ENCODE data around the gene PLEK. TPM values are rescaled to one million over a fixed set of nuclear protein-coding genes. Genes with fewer than 3 reads are reported as not detected.

The PLEK gene
- total and polyA plus RNA-seq, 10 of the 15 experiments (the other 5 are each of a cell fraction or from before 2014, with no cell fraction given), result 229 to 804 (median 362) TPM

DNA sequence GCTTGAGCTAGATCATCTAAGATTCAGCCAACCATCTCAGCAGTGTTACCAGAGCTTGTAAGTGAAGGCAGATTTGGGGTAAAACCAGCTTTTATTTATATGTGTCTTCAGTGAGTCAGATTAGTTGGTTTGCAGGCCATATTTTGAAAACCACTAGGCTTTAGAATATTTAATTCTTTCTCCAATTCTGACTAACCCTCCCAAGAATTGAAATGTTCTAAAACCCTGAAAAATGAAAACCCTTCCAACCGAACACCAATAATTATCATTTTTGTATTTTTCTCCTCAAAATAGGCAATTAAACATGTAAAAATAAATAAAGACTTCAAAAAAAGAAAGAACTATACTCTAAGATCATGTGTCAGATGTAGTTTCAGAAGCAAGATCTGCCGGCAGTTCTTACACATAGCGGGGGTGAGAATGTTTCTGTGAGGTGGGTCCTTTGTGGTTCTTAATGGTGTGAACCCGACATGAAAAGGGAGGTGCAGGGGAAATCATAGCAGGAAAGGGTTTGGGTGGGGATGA lies 14.2 kb downstream of the PLEK start (continued):
- TF ChIP-seq SUPT20H (IDR thresholded peaks at IDR 0.05; ENCODE audit: borderline replicate concordance, control insufficient read depth, low read depth, low read length) (no peak), IKZF2 (IDR thresholded peaks at IDR 0.05) (peak; percentile 82 to 83), CHD2 (IDR thresholded peaks at IDR 0.05; ENCODE audit: borderline replicate concordance, low read depth, low read length) (no peak), POU2F2 (IDR thresholded peaks at IDR 0.05; ENCODE audit: borderline replicate concordance, low read depth, low read length) (0 out of 3 replicates have a peak, but pooled peaks have one; percentile 6), CBX3 (IDR thresholded peaks at IDR 0.05; ENCODE audit: borderline replicate concordance, low read depth) (no peak), BMI1 (IDR thresholded peaks at IDR 0.05; ENCODE audit: borderline replicate concordance) (peak; percentile 60; the same call in 1 of the 2 replicates), MEF2A (IDR thresholded peaks at IDR 0.05; ENCODE audit: insufficient read depth, low read depth, low read length) (0 out of 2 replicates have a peak, but pooled peaks have one; percentile 47), ZBED1 (IDR thresholded peaks at IDR 0.05; ENCODE audit: borderline replicate concordance) (peak; percentile 56; the same call in 1 of the 2 replicates), EED (IDR thresholded peaks at IDR 0.05; ENCODE audit: low read depth) (peak; percentile 38; the same call in 1 of the 2 replicates), ATF7 (IDR thresholded peaks at IDR 0.05; ENCODE audit: low read depth) (peak; percentile 40), NR2C1 (IDR thresholded peaks at IDR 0.05) (no peak), POLR2AphosphoS2 (IDR thresholded peaks at IDR 0.05; ENCODE audit: low read depth, low read length) (no peak)
- TF ChIP-seq, protein P1, sequence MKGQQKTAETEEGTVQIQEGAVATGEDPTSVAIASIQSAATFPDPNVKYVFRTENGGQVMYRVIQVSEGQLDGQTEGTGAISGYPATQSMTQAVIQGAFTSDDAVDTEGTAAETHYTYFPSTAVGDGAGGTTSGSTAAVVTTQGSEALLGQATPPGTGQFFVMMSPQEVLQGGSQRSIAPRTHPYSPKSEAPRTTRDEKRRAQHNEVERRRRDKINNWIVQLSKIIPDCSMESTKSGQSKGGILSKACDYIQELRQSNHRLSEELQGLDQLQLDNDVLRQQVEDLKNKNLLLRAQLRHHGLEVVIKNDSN (IDR thresholded peaks at IDR 0.05; ENCODE audit: borderline replicate concordance, extremely low read length, insufficient read depth, low read depth, low read length), result no peak
- TF ChIP-seq, protein P2, sequence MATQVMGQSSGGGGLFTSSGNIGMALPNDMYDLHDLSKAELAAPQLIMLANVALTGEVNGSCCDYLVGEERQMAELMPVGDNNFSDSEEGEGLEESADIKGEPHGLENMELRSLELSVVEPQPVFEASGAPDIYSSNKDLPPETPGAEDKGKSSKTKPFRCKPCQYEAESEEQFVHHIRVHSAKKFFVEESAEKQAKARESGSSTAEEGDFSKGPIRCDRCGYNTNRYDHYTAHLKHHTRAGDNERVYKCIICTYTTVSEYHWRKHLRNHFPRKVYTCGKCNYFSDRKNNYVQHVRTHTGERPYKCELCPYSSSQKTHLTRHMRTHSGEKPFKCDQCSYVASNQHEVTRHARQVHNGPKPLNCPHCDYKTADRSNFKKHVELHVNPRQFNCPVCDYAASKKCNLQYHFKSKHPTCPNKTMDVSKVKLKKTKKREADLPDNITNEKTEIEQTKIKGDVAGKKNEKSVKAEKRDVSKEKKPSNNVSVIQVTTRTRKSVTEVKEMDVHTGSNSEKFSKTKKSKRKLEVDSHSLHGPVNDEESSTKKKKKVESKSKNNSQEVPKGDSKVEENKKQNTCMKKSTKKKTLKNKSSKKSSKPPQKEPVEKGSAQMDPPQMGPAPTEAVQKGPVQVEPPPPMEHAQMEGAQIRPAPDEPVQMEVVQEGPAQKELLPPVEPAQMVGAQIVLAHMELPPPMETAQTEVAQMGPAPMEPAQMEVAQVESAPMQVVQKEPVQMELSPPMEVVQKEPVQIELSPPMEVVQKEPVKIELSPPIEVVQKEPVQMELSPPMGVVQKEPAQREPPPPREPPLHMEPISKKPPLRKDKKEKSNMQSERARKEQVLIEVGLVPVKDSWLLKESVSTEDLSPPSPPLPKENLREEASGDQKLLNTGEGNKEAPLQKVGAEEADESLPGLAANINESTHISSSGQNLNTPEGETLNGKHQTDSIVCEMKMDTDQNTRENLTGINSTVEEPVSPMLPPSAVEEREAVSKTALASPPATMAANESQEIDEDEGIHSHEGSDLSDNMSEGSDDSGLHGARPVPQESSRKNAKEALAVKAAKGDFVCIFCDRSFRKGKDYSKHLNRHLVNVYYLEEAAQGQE (IDR thresholded peaks at IDR 0.05; ENCODE audit: low read depth, low read length), result no peak
- TF ChIP-seq, protein P3, sequence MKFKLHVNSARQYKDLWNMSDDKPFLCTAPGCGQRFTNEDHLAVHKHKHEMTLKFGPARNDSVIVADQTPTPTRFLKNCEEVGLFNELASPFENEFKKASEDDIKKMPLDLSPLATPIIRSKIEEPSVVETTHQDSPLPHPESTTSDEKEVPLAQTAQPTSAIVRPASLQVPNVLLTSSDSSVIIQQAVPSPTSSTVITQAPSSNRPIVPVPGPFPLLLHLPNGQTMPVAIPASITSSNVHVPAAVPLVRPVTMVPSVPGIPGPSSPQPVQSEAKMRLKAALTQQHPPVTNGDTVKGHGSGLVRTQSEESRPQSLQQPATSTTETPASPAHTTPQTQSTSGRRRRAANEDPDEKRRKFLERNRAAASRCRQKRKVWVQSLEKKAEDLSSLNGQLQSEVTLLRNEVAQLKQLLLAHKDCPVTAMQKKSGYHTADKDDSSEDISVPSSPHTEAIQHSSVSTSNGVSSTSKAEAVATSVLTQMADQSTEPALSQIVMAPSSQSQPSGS (IDR thresholded peaks at IDR 0.05; ENCODE audit: low read length), result peak; percentile 79
- TF ChIP-seq, protein P4, sequence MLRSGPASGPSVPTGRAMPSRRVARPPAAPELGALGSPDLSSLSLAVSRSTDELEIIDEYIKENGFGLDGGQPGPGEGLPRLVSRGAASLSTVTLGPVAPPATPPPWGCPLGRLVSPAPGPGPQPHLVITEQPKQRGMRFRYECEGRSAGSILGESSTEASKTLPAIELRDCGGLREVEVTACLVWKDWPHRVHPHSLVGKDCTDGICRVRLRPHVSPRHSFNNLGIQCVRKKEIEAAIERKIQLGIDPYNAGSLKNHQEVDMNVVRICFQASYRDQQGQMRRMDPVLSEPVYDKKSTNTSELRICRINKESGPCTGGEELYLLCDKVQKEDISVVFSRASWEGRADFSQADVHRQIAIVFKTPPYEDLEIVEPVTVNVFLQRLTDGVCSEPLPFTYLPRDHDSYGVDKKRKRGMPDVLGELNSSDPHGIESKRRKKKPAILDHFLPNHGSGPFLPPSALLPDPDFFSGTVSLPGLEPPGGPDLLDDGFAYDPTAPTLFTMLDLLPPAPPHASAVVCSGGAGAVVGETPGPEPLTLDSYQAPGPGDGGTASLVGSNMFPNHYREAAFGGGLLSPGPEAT (IDR thresholded peaks at IDR 0.05; ENCODE audit: low read depth), result peak; percentile 93
- TF ChIP-seq, protein P5, sequence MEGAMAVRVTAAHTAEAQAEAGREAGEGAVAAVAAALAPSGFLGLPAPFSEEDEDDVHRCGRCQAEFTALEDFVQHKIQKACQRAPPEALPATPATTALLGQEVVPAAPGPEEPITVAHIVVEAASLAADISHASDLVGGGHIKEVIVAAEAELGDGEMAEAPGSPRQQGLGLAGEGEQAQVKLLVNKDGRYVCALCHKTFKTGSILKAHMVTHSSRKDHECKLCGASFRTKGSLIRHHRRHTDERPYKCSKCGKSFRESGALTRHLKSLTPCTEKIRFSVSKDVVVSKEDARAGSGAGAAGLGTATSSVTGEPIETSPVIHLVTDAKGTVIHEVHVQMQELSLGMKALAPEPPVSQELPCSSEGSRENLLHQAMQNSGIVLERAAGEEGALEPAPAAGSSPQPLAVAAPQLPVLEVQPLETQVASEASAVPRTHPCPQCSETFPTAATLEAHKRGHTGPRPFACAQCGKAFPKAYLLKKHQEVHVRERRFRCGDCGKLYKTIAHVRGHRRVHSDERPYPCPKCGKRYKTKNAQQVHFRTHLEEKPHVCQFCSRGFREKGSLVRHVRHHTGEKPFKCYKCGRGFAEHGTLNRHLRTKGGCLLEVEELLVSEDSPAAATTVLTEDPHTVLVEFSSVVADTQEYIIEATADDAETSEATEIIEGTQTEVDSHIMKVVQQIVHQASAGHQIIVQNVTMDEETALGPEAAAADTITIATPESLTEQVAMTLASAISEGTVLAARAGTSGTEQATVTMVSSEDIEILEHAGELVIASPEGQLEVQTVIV (IDR thresholded peaks at IDR 0.05; ENCODE audit: borderline replicate concordance, partially characterized antibody), result no peak
- TF ChIP-seq, protein P6, sequence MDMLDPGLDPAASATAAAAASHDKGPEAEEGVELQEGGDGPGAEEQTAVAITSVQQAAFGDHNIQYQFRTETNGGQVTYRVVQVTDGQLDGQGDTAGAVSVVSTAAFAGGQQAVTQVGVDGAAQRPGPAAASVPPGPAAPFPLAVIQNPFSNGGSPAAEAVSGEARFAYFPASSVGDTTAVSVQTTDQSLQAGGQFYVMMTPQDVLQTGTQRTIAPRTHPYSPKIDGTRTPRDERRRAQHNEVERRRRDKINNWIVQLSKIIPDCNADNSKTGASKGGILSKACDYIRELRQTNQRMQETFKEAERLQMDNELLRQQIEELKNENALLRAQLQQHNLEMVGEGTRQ (IDR thresholded peaks at IDR 0.05; ENCODE audit: borderline replicate concordance, low read depth, low read length), result no peak

All from GM12878 (cell line).